Testis (tissue), 3 donors: Measurements from ENCODE around the gene ZNF337. TPM values are rescaled to one million over a fixed set of nuclear protein-coding genes. Genes with fewer than 3 reads are reported as not detected.
"Not testable (repeated sequence)": the region's sequence is repeated elsewhere in the genome, so short reads cannot be mapped to it uniquely, and the experiment has no call there.

Experiments
- DNase-seq: peaks from one replicate; pipeline ENCODE4 v3.0.0-alpha.2; 2019
- H3K27ac ChIP-seq, 2 donors: fragments of 200-600 bp; sonication (generic); one replicate each; pipeline ENCODE4 v1.5.1; 2019
- H3K27me3 ChIP-seq: fragments of 200-600 bp; sonication (generic); one replicate; pipeline ENCODE4 v1.5.1; 2019
- H3K36me3 ChIP-seq: fragments of 200-600 bp; sonication (generic); one replicate; pipeline ENCODE4 v1.5.1; 2017; ENCODE audit warnings: low read depth; ENCODE audit errors: missing control alignments
- H3K4me1 ChIP-seq: fragments of 200-600 bp; sonication (generic); one replicate; pipeline ENCODE4 v1.5.1; 2019
- H3K4me3 ChIP-seq, 2 donors: fragments of 200-600 bp; sonication (generic); one replicate each; pipeline ENCODE4 v1.5.1; 2017 to 2019
- H3K9me3 ChIP-seq: fragments of 200-600 bp; sonication (generic); one replicate; pipeline ENCODE4 v1.5.1; 2017
- CTCF ChIP-seq, 3 experiments: fragments of 450-650 bp in 2 of 3; fragments of 200-600 bp in 1 of 3; sonication (generic) in 1 of 3; IDR thresholded peaks; one replicate each; pipeline ENCODE4 v1.5.1; 2016 to 2019; ENCODE audit warnings: antibody characterized with exemption in 3 of 3, mild to moderate bottlenecking in 2 of 3, moderate library complexity in 1 of 3
- POLR2A ChIP-seq: fragments of 450-650 bp; IDR thresholded peaks from one replicate; pipeline ENCODE4 v1.6.1; 2017; ENCODE audit warnings: antibody characterized with exemption, mild to moderate bottlenecking, moderate library complexity
- WGBS, 2 donors: methylation state at CpG; one replicate each; pipeline ENCODE4 v1.1.5; 2018; 5-methylcytosine and 5-hydroxymethylcytosine counted together
- intact Hi-C: fragments of 100-400 bp; cut with DNase I; formaldehyde crosslinking; loops from one replicate; pipeline ENCODE4 v1.15.1; 2023; ENCODE audit warnings: low total_unique reads
- polyA plus RNA-seq: library from polyadenylated mRNA; stranded (reverse); fragments of 350-450 nt; fragmentation: Illumina TruSeq; extraction: RNeasy Lipid Tissue Mini Kit (QIAGEN cat#74804); gene quantifications from one replicate; pipeline ENCODE4 v1.2.3, GENCODE V29; 2014; ENCODE audit warnings: low read depth, low replicate concordance; ENCODE audit not compliant: insufficient read depth
- total RNA-seq, 2 donors: library from RNA; depleted of rRNA; stranded (reverse); fragments of >200 nt; gene quantifications; one replicate each; pipeline ENCODE4 v1.2.3, GENCODE V29; 2016

The ZNF337 gene
- total and polyA plus RNA-seq, 3 donors from 2014 or later, result 11.3 to 21.4 (median 19.9) TPM

- Histone ChIP-seq H3K36me3 (no peaks in the 10 kb centered on the region), H3K4me3 (no peak overlapping the region), H3K27ac (no peak overlapping the region), H3K27me3 (no peaks in the 10 kb centered on the region), H3K4me1 (no peaks in the 10 kb centered on the region), H3K9me3 (peaks cover 7% of the 10 kb centered on the region)
- TF ChIP-seq POLR2A, result no peak
- no peak for TF ChIP-seq CTCF (IDR thresholded peaks at IDR 0.05)
- WGBS, 2 donors, result 74 to 94% methylated on average over 1 of the region's 1 CpG
- intact Hi-C loops, result no loop called here
- no peak for DNase-seq
Observed at GRCh38 chr20:25726357-25726756, 29.7 kb upstream of the ZNF337 start.

GRCh38 chr20:25725639-25726038 is 29.0 kb upstream of the ZNF337 start:
- H3K36me3 ChIP-seq, result no peaks in the 10 kb centered on the region
- no peak overlapping the region for H3K27ac ChIP-seq
- H3K27me3 ChIP-seq, result no peaks in the 10 kb centered on the region
- no peaks in the 10 kb centered on the region for H3K4me1 ChIP-seq
- H3K4me3 ChIP-seq, result no peak overlapping the region
- TF ChIP-seq POLR2A (no peak), CTCF (IDR thresholded peaks at IDR 0.05) (no peak)
- DNase-seq, result no peak
- intact Hi-C loops, result no loop called here
- peaks cover 7% of the 10 kb centered on the region for H3K9me3 ChIP-seq

- Histone ChIP-seq H3K27ac (no peak overlapping the region), H3K9me3 (peaks cover 7% of the 10 kb centered on the region), H3K4me3 (no peak overlapping the region), H3K4me1 (no peaks in the 10 kb centered on the region), H3K27me3 (no peaks in the 10 kb centered on the region), H3K36me3 (no peaks in the 10 kb centered on the region)
- TF ChIP-seq CTCF (IDR thresholded peaks at IDR 0.05) (no peak), POLR2A (no peak)
- DNase-seq, result no peak
- intact Hi-C loops, result no loop called here
- 83 to 85% methylated on average over 2 of the region's 2 CpGs for WGBS, 2 donors
Observed at GRCh38 chr20:25723975-25724374, 27.3 kb upstream of the ZNF337 start.

GRCh38 chr20:25720285-25720684 is 23.6 kb upstream of the ZNF337 start:
- WGBS, 2 donors, result 93 to 100% methylated on average over 2 to 7 of the region's 7 CpGs
- Histone ChIP-seq H3K36me3 (no peaks in the 10 kb centered on the region), H3K9me3 (peaks cover 6% of the 10 kb centered on the region), H3K4me1 (no peaks in the 10 kb centered on the region), H3K27me3 (no peaks in the 10 kb centered on the region), H3K27ac (no peak overlapping the region), H3K4me3 (no peak overlapping the region)
- no peak for TF ChIP-seq CTCF (IDR thresholded peaks at IDR 0.05)
- no peak for TF ChIP-seq POLR2A
- intact Hi-C loops, result no loop called here
- DNase-seq, result no peak

- 89 to 93% methylated on average over 19 to 20 of the region's 20 CpGs for WGBS, 2 donors
Observed at GRCh38 chr20:25718896-25719809, 22.5 kb upstream of the ZNF337 start.

More at GRCh38 chr20:25718896-25719809, 22.5 kb upstream of the ZNF337 start:
- H3K36me3 ChIP-seq, H3K27me3 ChIP-seq, H3K4me1 ChIP-seq, H3K9me3 ChIP-seq, H3K27ac ChIP-seq, intact Hi-C loops, DNase-seq, H3K4me3 ChIP-seq: not testable (repeated sequence)
